ENCODE results near the gene LARGE1. TPM values are rescaled to one million over a fixed set of nuclear protein-coding genes. Genes with fewer than 3 reads are reported as not detected.

LARGE1 gene
- total and polyA plus RNA-seq, 9 of the 15 experiments (the other 6 are each of a cell fraction or from before 2014, with no cell fraction given) = 0.01 to 0.66 (median 0.14) TPM; not detected in 2

DNA sequence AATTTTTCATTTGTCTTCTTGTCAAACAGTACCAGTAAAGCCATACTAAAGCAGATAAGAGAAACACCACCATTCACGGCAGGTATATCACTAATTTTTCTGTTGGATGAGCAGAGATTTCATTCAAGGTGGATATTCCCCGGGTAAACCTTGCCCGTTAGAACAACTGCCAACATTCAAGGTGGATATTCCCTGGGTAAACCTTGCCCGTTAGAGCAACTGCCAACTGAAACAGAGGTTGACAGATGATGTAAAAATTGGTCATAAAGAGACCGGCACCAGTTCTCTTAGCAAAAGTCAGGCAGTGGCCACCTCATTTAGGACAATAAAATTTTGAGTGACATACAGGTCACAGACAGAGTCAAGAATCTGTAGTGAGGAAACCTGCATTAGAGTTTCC, 438.7 kb downstream of the LARGE1 start (continued):
- TF ChIP-seq TAF9B (IDR thresholded peaks at IDR 0.05; ENCODE audit: partially characterized antibody) = no peak
- no peak for TF ChIP-seq PCBP2 (IDR thresholded peaks at IDR 0.05; ENCODE audit: low read depth, low read length, poor library complexity, severe bottlenecking)
- no peak for TF ChIP-seq EP400 (IDR thresholded peaks at IDR 0.05)
- TF ChIP-seq, protein P1, sequence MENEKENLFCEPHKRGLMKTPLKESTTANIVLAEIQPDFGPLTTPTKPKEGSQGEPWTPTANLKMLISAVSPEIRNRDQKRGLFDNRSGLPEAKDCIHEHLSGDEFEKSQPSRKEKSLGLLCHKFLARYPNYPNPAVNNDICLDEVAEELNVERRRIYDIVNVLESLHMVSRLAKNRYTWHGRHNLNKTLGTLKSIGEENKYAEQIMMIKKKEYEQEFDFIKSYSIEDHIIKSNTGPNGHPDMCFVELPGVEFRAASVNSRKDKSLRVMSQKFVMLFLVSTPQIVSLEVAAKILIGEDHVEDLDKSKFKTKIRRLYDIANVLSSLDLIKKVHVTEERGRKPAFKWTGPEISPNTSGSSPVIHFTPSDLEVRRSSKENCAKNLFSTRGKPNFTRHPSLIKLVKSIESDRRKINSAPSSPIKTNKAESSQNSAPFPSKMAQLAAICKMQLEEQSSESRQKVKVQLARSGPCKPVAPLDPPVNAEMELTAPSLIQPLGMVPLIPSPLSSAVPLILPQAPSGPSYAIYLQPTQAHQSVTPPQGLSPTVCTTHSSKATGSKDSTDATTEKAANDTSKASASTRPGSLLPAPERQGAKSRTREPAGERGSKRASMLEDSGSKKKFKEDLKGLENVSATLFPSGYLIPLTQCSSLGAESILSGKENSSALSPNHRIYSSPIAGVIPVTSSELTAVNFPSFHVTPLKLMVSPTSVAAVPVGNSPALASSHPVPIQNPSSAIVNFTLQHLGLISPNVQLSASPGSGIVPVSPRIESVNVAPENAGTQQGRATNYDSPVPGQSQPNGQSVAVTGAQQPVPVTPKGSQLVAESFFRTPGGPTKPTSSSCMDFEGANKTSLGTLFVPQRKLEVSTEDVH (IDR thresholded peaks at IDR 0.05; ENCODE audit: low read depth, partially characterized antibody) = no peak
- TF ChIP-seq TARDBP (IDR thresholded peaks at IDR 0.05) = no peak
- TF ChIP-seq ZNF12 (CRISPR knock-in tag; IDR thresholded peaks at IDR 0.05) = no peak

- Histone ChIP-seq H3K9me1 (ENCODE audit: control insufficient read depth, insufficient read depth, low read length) (no peaks in the 10 kb centered on the region), H3K36me3 (ENCODE audit: control insufficient read depth, insufficient read depth, low read length) (no peaks in the 10 kb centered on the region), H4K20me1 (replicated peaks; ENCODE audit: control insufficient read depth, insufficient read depth, low read length) (no peaks in the 10 kb centered on the region), H3K4me3 (no peak overlapping the region), H3K4me2 (ENCODE audit: insufficient read depth, low read length) (no peak overlapping the region), H3K27ac (ENCODE audit: extremely low read depth, low read depth, low read length) (no peak overlapping the region), H3K4me1 (replicated peaks in 1 of 2; ENCODE audit: control insufficient read depth in 2 of 2, insufficient read depth in 2 of 2, low read length in 2 of 2) (no peaks in the 10 kb centered on the region), H3K27me3 (ENCODE audit: control insufficient read depth in 2 of 2, insufficient read depth in 2 of 2, low read length in 2 of 2) (no peaks in the 10 kb centered on the region), H2AFZ (ENCODE audit: low read depth, low read length) (no peak overlapping the region), H3K79me2 (ENCODE audit: control insufficient read depth, insufficient read depth, low read length) (no peaks in the 10 kb centered on the region), H3K9ac (ENCODE audit: insufficient read depth in 1 of 2, low read depth in 2 of 2, low read length in 2 of 2) (no peak overlapping the region), H3K9me3 (replicated peaks; ENCODE audit: control insufficient read depth, insufficient read depth, low read depth, low read length) (no peaks in the 10 kb centered on the region)
- ChIA-PET CTCF (ENCODE audit: low intra/inter-chr PET ratio) (no interaction called here), POLR2A (no interaction called here)
- DNase-seq (ENCODE audit: extremely low read depth in 1 of 4, low spot score in 3 of 4) = no peak
- no peak for FAIRE-seq
- no peak for ATAC-seq
- WGBS (ENCODE audit: insufficient coverage, low coverage, missing lambda C conversion rate) = 2% methylated on average over 13 of the region's 13 CpGs
- intact Hi-C loops (cut with micrococcal nuclease) (no loop called here), in situ Hi-C loops (cut with MboI) (no loop called here)
- no TSS peak for BruUV-seq (replicated peaks)
- TF ChIP-seq MEIS2 (IDR thresholded peaks at IDR 0.05; ENCODE audit: partially characterized antibody) (no peak), RAD21 (CRISPR knock-in tag; conservative IDR thresholded peaks at IDR 0.05 in 1 of 2, IDR thresholded peaks at IDR 0.05 in 1 of 2) (no peak), POLR2H (tag; IDR thresholded peaks at IDR 0.05; ENCODE audit: low read depth) (no peak), TGIF2 (CRISPR knock-in tag; IDR thresholded peaks at IDR 0.05) (no peak), NCOA6 (IDR thresholded peaks at IDR 0.05) (no peak), HDAC2 (IDR thresholded peaks at IDR 0.05) (no peak), ZNF445 (CRISPR knock-in tag; IDR thresholded peaks at IDR 0.05; ENCODE audit: low read depth) (no peak), SPI1 (IDR thresholded peaks at IDR 0.05; ENCODE audit: borderline replicate concordance, low read depth, low read length) (no peak)
- TF ChIP-seq, protein P2, sequence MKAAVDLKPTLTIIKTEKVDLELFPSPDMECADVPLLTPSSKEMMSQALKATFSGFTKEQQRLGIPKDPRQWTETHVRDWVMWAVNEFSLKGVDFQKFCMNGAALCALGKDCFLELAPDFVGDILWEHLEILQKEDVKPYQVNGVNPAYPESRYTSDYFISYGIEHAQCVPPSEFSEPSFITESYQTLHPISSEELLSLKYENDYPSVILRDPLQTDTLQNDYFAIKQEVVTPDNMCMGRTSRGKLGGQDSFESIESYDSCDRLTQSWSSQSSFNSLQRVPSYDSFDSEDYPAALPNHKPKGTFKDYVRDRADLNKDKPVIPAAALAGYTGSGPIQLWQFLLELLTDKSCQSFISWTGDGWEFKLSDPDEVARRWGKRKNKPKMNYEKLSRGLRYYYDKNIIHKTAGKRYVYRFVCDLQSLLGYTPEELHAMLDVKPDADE (conservative IDR thresholded peaks at IDR 0.05; ENCODE audit: control insufficient read depth, low read depth, low read length) = no peak
These were observed 442.9 kb downstream of the LARGE1 start for GRCh38 chr22:33477120-33478111.

Measured in K562 (cell line).